ENCODE measurements around the gene EOGT.

The EOGT gene

DNA sequence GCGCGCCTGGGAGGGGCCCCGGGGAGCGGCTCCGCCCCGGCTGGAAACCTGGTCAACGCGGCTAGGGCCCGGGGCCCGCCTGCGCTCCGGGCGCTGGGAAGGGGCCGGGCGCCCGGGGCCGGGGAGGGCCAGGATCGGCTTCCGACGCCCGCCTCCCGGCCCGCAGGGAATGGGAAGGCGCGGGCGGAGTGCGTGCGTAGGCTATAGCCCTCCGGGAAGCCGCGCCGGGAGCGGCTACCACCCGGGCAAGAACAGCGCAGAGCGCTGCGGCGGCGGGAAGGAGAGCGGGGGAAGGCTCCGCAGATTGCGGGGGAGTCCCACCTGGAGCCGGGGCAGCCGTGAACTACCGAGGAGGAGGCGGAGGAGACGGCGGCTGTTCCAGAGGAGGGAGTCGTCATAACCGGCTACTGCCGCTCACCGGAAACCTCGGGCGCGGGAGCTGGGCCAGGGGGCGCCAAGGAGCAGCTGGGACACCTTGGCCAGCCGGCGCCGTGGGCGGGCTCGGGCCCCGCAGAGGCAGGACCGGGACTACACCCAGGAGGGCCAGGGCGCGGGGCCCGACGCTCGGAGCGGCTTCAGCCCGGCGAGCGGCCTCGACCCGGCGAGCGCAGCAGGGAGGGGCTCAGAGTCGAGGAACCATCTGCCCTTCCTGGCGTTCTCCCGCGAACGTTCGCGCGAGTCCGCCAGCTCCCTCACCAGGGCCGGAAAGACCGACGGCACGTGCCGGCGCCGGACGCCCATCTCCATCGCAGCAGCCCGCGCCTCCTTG, at the start of gene EOGT:
TSS of gene EOGT (minus strand) at position 432 of the 769 bp plus-strand sequence. CDS start 3,838 bp downstream, outside the sequence.
- peak; percentile 25 for DNase-seq

GRCh38 chr3:69059688-69060087, 46.2 kb upstream of the EOGT start:
- DNase-seq, result no peak

- no peak for DNase-seq
These were observed 45.4 kb upstream of the EOGT start for GRCh38 chr3:69058947-69059224.

- no peak for DNase-seq
These were observed 44.9 kb upstream of the EOGT start for GRCh38 chr3:69058180-69058946.

- no peak for DNase-seq
These were observed 39.0 kb upstream of the EOGT start for GRCh38 chr3:69052472-69052898.

GRCh38 chr3:69051756-69052471, 38.4 kb upstream of the EOGT start, which contains the start of gene TMF1:
Gene TMF1 (minus strand): TSS chr3:69052333. CDS start chr3:69052086, 247 bp downstream.
- no peak for DNase-seq

DNA sequence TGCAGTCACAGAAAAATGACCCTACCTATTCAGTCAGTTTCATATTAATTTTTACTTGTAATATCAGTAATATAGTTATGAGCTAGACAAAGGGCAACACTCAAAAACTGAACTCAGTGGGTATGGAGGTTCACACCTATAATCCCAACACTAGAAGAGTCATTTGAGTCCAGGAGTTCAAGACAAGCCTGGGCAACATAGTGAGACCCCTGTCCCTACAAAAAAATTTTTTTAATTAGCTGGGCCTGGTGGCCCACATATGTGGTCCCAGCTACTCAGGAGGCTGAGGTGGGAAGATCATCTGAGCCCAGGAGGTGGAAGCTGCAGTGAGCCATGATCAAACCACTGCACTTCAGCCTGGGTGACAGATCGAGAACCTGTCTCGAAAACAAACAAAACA, 35.5 kb upstream of the EOGT start:
- no peak for DNase-seq

GRCh38 chr3:69044608-69045007, 31.1 kb upstream of the EOGT start:
- no peak for DNase-seq

DNA sequence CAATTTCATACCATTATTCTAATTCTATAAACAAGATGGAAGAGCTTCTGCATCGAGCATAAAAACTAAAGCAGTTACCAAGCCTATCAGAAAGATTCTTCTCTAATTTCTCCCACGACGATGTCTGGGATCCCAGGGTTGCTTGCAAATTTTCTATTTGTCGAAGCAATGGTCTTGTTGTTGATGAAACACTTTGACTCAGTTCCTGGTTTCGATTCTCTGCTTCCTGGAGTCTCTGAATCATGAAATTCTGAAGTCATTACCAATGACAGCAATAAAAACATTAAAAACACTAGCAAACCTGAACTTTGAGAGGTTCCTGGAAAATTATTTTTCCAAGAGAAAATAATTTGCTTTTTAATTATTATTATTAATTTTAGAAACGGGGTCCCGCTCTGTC, 20.0 kb upstream of the EOGT start:
- no peak for DNase-seq

DNA sequence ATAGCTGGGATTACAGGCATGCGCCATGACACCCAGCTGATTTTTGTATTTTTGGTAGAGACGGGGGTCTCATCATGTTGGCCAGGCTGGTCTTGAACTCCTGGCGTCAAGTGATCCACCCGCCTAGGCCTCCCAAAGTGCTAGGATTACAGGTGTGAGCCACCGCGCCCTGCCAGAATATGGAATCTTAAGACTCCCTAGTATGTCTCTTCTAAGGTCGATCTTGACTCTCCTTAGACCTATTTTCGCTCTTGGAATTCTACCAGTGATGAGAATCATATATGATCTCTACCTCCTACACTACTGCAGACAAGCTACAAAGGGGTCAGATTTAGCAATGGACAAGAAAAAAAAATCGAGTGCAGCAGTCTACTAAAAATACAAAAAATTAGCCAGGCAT, 19.3 kb upstream of the EOGT start:
- no peak for DNase-seq

DNA sequence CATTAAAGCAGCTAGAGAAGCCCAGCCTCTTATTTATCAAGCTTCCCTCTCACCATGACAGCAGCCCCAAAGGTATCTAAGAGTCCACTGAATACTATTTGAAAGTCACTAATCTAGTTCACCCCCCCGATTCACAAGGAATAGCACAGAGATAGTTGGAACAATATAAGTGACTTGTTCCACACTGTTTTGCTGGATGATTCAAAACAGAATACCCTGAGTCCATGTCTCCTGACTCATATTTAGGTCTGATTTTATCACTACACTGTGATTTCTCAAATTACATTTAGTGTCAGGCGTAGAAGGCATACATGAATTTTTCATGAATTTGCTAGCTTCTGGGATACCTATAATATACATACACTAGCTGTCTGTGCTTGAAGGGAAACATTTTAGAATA, 18.7 kb upstream of the EOGT start:
- DNase-seq, result no peak

GRCh38 chr3:69031635-69032034, 18.2 kb upstream of the EOGT start:
- no peak for DNase-seq

- DNase-seq, result no peak
These were observed 7.4 kb upstream of the EOGT start for GRCh38 chr3:69020857-69021256.

DNA sequence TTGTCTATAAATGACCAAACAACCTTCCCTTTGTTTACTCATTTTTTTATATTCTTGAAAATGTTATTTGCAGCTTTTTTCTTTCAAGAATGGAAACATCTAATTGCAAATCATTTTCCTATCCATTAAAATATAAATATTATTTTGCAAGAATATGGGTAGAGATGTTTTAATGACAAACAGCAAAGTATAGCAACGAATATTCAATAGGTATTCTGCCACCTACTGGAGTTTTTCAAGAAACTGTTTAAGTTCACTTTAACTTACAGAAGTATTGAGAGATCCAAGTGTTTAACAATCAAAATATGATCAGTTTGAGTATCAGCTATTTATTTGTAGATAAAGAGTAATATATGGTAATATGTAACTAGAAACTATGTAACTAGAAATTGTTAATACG, 6.9 kb upstream of the EOGT start:
- no peak for DNase-seq

DNA sequence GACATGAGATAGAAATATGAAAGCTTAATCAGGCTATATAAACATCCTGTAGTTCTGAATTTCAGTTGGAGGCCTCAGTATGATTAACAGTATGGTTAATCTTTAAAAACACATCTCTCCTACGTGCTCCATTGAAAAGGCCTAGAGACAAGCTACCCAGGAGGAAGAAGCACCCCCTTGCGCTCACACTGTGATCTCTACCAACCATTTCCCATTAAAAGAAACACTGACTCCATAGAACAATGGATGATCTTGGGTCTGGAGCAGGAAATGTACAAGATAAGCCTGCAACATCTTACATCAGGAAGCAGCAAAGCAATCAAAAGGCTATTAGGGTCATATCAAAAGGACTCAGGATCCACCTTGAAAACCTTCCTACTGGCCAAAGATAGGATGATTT, 3.4 kb upstream of the EOGT start:
- DNase-seq, result no peak

- no peak for DNase-seq
These were observed 2.6 kb upstream of the EOGT start for GRCh38 chr3:69016102-69016501.

GRCh38 chr3:69014022-69014580, 617 bp upstream of the EOGT start:
- no peak for DNase-seq

GRCh38 chr3:69012800-69013252, 658 bp downstream of the EOGT start:
- no peak for DNase-seq

DNA sequence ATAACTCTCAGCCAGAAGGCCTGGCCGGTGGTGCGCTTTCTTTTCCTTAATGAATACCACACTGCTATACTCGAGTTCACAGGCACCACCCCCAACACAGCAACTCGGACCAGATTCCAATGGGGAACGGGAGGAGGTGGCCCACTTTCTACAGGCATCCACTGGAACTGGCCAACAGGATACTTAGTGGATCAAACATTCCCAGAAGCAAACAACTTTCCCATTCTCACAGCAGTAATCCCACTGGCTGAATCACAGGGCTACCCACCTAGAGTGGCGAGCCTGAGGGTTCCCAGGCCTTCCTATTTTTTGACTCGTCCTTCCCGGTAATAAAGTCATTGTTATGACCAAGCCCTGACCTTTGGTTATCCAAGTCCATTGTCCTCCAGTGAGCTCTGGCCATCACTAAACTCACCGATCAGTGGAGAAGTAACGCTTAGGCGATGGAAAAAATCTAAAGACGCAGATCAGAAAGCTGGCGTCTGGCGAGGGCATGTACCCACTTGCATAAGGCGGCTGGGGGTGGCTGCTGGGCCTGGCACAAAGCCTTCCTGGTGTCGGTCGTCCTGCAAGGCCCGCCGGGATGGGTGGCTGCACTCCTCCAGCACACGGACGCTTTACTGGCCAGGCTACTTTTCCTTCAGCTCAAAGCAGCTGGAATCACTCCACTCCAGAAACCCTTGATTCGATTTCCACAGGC, 1.2 kb downstream of the EOGT start:
- DNase-seq, result no peak

- DNase-seq, result no peak
These were observed 2.3 kb downstream of the EOGT start for GRCh38 chr3:69011096-69011730.

DNA sequence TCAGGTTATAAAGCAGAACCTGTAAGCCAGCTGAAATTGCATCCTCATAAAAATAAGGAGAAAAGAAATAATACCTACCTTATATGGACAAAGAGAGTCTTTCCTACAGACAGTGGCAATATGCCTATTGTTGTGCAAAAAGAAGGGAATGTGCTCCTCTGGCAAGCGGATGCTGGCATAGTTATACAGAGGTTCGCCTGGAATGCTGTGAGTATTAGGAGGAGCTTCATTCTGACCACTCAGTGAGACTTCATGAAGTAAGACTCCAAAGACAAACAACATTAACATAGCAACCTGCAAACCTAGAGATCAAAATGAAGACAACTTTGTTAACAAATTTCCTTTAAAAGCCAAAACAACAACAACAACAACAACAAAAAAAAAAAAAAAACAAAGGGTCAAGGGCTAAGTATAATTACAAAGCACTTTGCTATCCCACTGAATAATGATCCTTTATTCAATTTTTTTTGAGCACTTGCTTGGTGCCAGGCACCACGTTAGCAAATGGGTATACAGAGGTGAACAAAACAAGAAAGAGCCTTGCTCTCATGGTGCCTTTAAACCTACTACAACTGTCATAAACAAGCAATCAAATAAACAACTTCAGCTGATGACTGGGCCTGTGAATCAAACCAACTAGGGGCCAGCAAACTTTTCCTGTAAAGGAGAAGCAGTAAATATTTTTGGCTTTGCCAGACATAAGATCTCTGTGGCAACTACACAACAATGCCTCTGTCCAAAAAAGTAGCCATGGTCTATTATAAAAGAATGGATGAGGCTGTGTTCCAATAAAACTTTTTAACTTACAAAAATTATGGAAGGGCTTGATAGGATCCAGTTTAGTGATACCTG, 3.7 kb downstream of the EOGT start:
- no peak for DNase-seq

All from cortex of kidney (tissue), 1 donor.